GM19395 (cell line): Measurements from ENCODE around the gene FRMD4A.
"Not testable (repeated sequence)": the region's sequence is repeated elsewhere in the genome, so short reads cannot be mapped to it uniquely, and the experiment has no call there.

Source experiments
- ATAC-seq: cut with Tn5 transposase; IDR thresholded peaks from one replicate; pipeline ENCODE4 v1.9.1; 2021; ENCODE audit warnings: mild to moderate bottlenecking, moderate library complexity; ENCODE audit not compliant: unreplicated experiment

FRMD4A gene

GRCh38 chr10:14156104-14156503 is 174.6 kb downstream of the FRMD4A start:
- no peak for ATAC-seq

GRCh38 chr10:14153570-14154055 is 177.1 kb downstream of the FRMD4A start:
- ATAC-seq, result no peak

GRCh38 chr10:14151571-14151970 is 179.2 kb downstream of the FRMD4A start:
- no peak for ATAC-seq

- no peak for ATAC-seq
These were observed 180.2 kb downstream of the FRMD4A start for GRCh38 chr10:14150526-14150925.

- ATAC-seq, result no peak
These were observed 184.2 kb downstream of the FRMD4A start for GRCh38 chr10:14146501-14146900.

- ATAC-seq, result no peak
These were observed 184.7 kb downstream of the FRMD4A start for GRCh38 chr10:14146025-14146424.

- no peak for ATAC-seq
These were observed 186.3 kb downstream of the FRMD4A start for GRCh38 chr10:14144451-14144850.

- ATAC-seq, result no peak
These were observed 188.0 kb downstream of the FRMD4A start for GRCh38 chr10:14142606-14143250.

GRCh38 chr10:14141283-14141682 is 189.4 kb downstream of the FRMD4A start:
- no peak for ATAC-seq

- no peak for ATAC-seq
These were observed 193.3 kb downstream of the FRMD4A start for GRCh38 chr10:14137391-14137790.

GRCh38 chr10:14135196-14135595 is 195.5 kb downstream of the FRMD4A start:
- ATAC-seq, result not testable (repeated sequence)

GRCh38 chr10:14134275-14134674 is 196.4 kb downstream of the FRMD4A start:
- ATAC-seq, result no peak

- no peak for ATAC-seq
These were observed 199.3 kb downstream of the FRMD4A start for GRCh38 chr10:14131261-14131960.

- ATAC-seq, result no peak
These were observed 201.0 kb downstream of the FRMD4A start for GRCh38 chr10:14129770-14130169.

- no peak for ATAC-seq
These were observed 202.2 kb downstream of the FRMD4A start for GRCh38 chr10:14128519-14128918.

- ATAC-seq, result no peak
These were observed 203.9 kb downstream of the FRMD4A start for GRCh38 chr10:14126697-14127440.

GRCh38 chr10:14125564-14125963 is 205.2 kb downstream of the FRMD4A start:
- no peak for ATAC-seq

GRCh38 chr10:14124941-14125340 is 205.8 kb downstream of the FRMD4A start:
- no peak for ATAC-seq

- ATAC-seq, result no peak
These were observed 207.6 kb downstream of the FRMD4A start for GRCh38 chr10:14123139-14123538.

- ATAC-seq, result no peak
These were observed 209.9 kb downstream of the FRMD4A start for GRCh38 chr10:14120812-14121211.

GRCh38 chr10:14118953-14119352 is 211.8 kb downstream of the FRMD4A start:
- no peak for ATAC-seq

- no peak for ATAC-seq
These were observed 213.9 kb downstream of the FRMD4A start for GRCh38 chr10:14116837-14117236.
